ENCODE data around the gene ANAPC16. TPM values are rescaled to one million over a fixed set of nuclear protein-coding genes. Genes with fewer than 3 reads are reported as not detected.

The ANAPC16 gene
- total RNA-seq, 3 donors from 2014 or later = 104 to 155 (median 112) TPM

DNA sequence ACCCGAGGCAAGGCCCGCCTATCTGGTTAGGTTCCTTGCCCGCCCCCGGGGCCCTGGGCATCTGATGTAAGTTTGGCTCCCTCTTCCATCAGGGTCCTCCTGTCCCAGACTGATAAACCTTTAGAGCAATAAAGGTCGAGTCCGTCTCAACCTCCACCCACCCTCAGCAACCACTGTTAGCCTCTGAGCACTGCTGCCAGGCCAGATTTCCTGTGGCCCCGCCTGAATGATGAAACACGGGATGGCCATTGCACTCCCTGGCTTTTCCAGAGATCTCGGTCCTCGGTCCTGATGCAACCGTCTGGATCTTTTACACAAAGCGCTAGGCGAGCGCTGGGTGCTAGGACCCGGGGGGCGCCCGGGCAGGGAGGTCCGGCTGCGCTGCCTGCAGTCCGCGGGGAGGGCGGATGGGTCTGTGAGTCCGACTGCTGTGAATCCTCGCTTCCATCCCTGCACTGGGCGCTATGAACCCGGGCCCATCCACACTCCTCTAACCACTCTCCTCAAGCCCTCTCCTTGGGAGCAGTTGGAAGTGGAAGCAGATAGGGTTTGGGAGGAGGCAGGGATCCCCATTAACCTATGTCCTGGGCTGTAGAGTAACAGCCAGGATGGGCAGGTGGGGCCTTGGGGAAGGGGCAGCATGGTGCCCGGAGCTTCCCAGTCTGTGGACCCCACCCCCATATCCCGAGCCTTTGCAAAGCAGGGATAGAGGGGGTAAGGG is 57.0 kb downstream of the ANAPC16 start:
- H3K36me3 ChIP-seq = no peaks in the 10 kb centered on the region
- peak overlapping the region; percentile 89 to 98 (median 95) for H3K4me3 ChIP-seq
- TF ChIP-seq POLR2A (IDR thresholded peaks at IDR 0.05) = no peak
- TF ChIP-seq, protein P1, sequence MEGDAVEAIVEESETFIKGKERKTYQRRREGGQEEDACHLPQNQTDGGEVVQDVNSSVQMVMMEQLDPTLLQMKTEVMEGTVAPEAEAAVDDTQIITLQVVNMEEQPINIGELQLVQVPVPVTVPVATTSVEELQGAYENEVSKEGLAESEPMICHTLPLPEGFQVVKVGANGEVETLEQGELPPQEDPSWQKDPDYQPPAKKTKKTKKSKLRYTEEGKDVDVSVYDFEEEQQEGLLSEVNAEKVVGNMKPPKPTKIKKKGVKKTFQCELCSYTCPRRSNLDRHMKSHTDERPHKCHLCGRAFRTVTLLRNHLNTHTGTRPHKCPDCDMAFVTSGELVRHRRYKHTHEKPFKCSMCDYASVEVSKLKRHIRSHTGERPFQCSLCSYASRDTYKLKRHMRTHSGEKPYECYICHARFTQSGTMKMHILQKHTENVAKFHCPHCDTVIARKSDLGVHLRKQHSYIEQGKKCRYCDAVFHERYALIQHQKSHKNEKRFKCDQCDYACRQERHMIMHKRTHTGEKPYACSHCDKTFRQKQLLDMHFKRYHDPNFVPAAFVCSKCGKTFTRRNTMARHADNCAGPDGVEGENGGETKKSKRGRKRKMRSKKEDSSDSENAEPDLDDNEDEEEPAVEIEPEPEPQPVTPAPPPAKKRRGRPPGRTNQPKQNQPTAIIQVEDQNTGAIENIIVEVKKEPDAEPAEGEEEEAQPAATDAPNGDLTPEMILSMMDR (IDR thresholded peaks at IDR 0.05) = peak in 1 of 3 donors; percentile 21
- TF ChIP-seq POLR2AphosphoS5 (IDR thresholded peaks at IDR 0.05) = peak; percentile 70 to 97 (median 85)
- H3K4me1 ChIP-seq = peaks cover 6 to 8% of the 10 kb centered on the region in 2 donors
- no peaks in the 10 kb centered on the region for H3K27me3 ChIP-seq
- H3K27ac ChIP-seq = peak overlapping the region; percentile 98 to 99
- intact Hi-C loops (cut with DNase I; ENCODE audit: low total_unique reads) = no loop called here
- peak; percentile 86 to 90 for DNase-seq (ENCODE audit: low spot score in 2 of 2)
- no peaks in the 10 kb centered on the region for H3K9me3 ChIP-seq

DNA sequence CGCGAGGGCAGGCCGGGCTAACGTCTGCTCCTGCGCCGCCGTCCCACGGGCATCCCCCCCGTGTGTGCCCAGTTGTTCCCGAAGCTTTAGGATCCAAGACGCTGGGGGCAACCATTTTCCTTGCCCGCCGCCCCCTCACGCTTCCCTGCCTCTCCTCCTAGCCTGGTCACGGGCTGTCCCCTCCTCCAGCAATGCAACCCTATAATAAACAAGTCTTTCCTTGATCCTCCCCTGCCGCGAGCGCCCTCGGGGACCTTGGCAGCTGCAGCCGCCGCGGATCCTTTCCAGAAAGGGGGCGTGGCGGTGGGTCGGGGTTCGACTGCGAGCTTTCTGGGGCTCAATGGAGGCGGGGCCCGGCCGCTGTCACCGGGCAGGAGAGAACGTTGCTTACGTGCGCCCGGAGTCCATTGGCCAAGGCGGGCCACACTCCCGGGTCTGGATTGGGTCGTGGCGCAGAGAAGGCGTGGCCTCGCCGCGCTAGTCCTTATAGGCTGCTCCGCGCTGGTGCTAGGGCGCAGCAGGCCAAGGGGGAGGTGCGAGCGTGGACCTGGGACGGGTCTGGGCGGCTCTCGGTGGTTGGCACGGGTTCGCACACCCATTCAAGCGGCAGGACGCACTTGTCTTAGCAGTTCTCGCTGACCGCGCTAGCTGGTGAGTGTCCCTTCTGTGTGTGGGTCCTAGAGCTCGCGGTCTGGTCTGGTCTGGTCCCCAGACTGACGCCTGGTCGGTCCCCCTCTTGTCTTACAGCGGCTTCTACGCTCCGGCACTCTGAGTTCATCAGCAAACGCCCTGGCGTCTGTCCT is 57.8 kb downstream of the ANAPC16 start, which contains the start of gene DDIT4:
Gene DDIT4, plus strand, starts transcription at position 515 of the 803 bp plus-strand sequence. CDS start 293 bp downstream, outside the sequence.
- H3K9me3 ChIP-seq = no peaks in the 10 kb centered on the region
- TF ChIP-seq POLR2A (IDR thresholded peaks at IDR 0.05) (peak; percentile 99), POLR2AphosphoS5 (IDR thresholded peaks at IDR 0.05) (peak; percentile 100)
- TF ChIP-seq, protein P1 (IDR thresholded peaks at IDR 0.05) = no peak
- no peaks in the 10 kb centered on the region for H3K27me3 ChIP-seq
- intact Hi-C loops (cut with DNase I; ENCODE audit: low total_unique reads) = no loop called here
- peak within 1 kb of the TSS; percentile 98 to 99 for H3K27ac ChIP-seq
- H3K4me3 ChIP-seq = peak within 1 kb of the TSS; percentile 89 to 98 (median 95)
- peak; percentile 99 for DNase-seq (ENCODE audit: low spot score in 2 of 2)
- no peaks in the 10 kb centered on the region for H3K36me3 ChIP-seq
- peaks cover 6 to 8% of the 10 kb centered on the region in 2 donors for H3K4me1 ChIP-seq

DNA sequence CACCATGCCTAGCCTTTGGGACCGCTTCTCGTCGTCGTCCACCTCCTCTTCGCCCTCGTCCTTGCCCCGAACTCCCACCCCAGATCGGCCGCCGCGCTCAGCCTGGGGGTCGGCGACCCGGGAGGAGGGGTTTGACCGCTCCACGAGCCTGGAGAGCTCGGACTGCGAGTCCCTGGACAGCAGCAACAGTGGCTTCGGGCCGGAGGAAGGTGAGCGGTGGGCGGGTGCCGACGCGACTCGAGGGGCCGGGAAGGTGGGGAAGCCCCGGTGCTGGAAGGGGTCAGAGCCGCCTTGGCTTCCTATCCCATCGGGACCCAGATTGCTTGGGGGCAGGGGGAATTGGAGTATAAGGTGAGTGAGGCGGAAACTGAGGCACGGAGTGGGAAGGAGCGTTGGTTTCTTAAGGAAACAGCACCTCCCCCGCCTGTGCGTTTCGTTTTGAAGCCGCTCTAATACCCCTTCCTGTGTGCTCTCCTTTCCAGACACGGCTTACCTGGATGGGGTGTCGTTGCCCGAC is 58.5 kb downstream of the ANAPC16 start:
- Histone ChIP-seq H3K27me3 (no peaks in the 10 kb centered on the region), H3K9me3 (no peaks in the 10 kb centered on the region), H3K4me3 (peak overlapping the region; percentile 89 to 98 (median 95)), H3K27ac (peak overlapping the region; percentile 98 to 99), H3K4me1 (peaks cover 6 to 8% of the 10 kb centered on the region in 2 donors), H3K36me3 (no peaks in the 10 kb centered on the region)
- TF ChIP-seq POLR2A (IDR thresholded peaks at IDR 0.05) (no peak), POLR2AphosphoS5 (IDR thresholded peaks at IDR 0.05) (no peak)
- TF ChIP-seq, protein P1 (IDR thresholded peaks at IDR 0.05) = no peak
- intact Hi-C loops (cut with DNase I; ENCODE audit: low total_unique reads) = no loop called here
- no peak for DNase-seq (ENCODE audit: low spot score in 2 of 2)

DNA sequence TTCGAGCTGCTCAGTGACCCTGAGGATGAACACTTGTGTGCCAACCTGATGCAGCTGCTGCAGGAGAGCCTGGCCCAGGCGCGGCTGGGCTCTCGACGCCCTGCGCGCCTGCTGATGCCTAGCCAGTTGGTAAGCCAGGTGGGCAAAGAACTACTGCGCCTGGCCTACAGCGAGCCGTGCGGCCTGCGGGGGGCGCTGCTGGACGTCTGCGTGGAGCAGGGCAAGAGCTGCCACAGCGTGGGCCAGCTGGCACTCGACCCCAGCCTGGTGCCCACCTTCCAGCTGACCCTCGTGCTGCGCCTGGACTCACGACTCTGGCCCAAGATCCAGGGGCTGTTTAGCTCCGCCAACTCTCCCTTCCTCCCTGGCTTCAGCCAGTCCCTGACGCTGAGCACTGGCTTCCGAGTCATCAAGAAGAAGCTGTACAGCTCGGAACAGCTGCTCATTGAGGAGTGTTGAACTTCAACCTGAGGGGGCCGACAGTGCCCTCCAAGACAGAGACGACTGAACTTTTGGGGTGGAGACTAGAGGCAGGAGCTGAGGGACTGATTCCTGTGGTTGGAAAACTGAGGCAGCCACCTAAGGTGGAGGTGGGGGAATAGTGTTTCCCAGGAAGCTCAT is 59.0 kb downstream of the ANAPC16 start:
- H3K27ac ChIP-seq = peak overlapping the region; percentile 98 to 99
- intact Hi-C loops (cut with DNase I; ENCODE audit: low total_unique reads) = no loop called here

More for the DNA sequence above, 59.0 kb downstream of the ANAPC16 start:
- TF ChIP-seq POLR2A (IDR thresholded peaks at IDR 0.05) (no peak), POLR2AphosphoS5 (IDR thresholded peaks at IDR 0.05) (peak; percentile 26 to 65 (median 54))
- TF ChIP-seq, protein P1 (IDR thresholded peaks at IDR 0.05) = peak; percentile 24 to 83 (median 58)
- peak overlapping the region; percentile 89 to 98 (median 95) for H3K4me3 ChIP-seq
- H3K4me1 ChIP-seq = peaks cover 6 to 8% of the 10 kb centered on the region in 2 donors
- H3K9me3 ChIP-seq = no peaks in the 10 kb centered on the region
- H3K27me3 ChIP-seq = no peaks in the 10 kb centered on the region
- H3K36me3 ChIP-seq = no peaks in the 10 kb centered on the region
- DNase-seq (ENCODE audit: low spot score in 2 of 2) = peak; percentile 65 to 75
